SK-N-SH (cell line): ENCODE data around the gene SLC35D3. TPM values are rescaled to one million over a fixed set of nuclear protein-coding genes. Genes with fewer than 3 reads are reported as not detected.

ENCODE experiments used
- CTCF ChIA-PET: fragments of 300-600, 350-600 bp; formaldehyde crosslinking; extraction: SDS; loops from one replicate; lab custom pipeline; 2021; lab: Yijun Ruan, JAX
- POLR2A ChIA-PET: fragments of 350-600 bp; sonication (Branson Sonifier 250); formaldehyde crosslinking; extraction: SDS; loops from one replicate; lab custom pipeline; 2020; ENCODE audit warnings: antibody characterized with exemption, inconsistent platforms; lab: Yijun Ruan, JAX
- DNase-seq: peaks from one replicate; pipeline ENCODE4 v3.0.0; 2012
- H2AFZ ChIP-seq: fragments of 200-600 bp; sonication (generic); 2 replicates; pipeline ENCODE4 v1.8.1; 2016; ENCODE audit warnings: antibody characterized with exemption, mild to moderate bottlenecking, low read depth
- H3F3A ChIP-seq: fragments of 200-600 bp; sonication (generic); replicated peaks from 2 replicates; pipeline ENCODE3; 2016; ENCODE audit warnings: antibody characterized with exemption, mild to moderate bottlenecking; ENCODE audit not compliant: insufficient read depth
- H3K27ac ChIP-seq, 2 experiments: fragments of 200-500 bp in 1 of 2; fragments of 200-600 bp in 1 of 2; sonication (Bioruptor generic) in 1 of 2; sonication (generic), shearing (Covaris generic) in 1 of 2; 2 replicates each; pipeline versions ENCODE4 v1.5.1 to v1.6.1; 2014 to 2016; ENCODE audit warnings: low read depth in 2 of 2, inconsistent platforms in 1 of 2, low read length in 1 of 2, mild to moderate bottlenecking in 1 of 2, mixed read lengths in 1 of 2
- H3K27me3 ChIP-seq: fragments of 200-600 bp; sonication (generic), shearing (Covaris generic); 2 replicates; pipeline ENCODE4 v1.6.1; 2016; ENCODE audit warnings: mixed run types; ENCODE audit not compliant: insufficient read depth
- H3K36me3 ChIP-seq, 2 experiments: fragments of 200-500 bp in 1 of 2; fragments of 200-600 bp in 1 of 2; sonication (Bioruptor generic) in 1 of 2; sonication (generic) in 1 of 2; replicated peaks in 1 of 2; 2 replicates each; pipeline versions ENCODE3 to v1.5.1; 2014 to 2016; ENCODE audit warnings: low read length in 1 of 2, mild to moderate bottlenecking in 1 of 2; ENCODE audit not compliant: insufficient read depth in 2 of 2, control insufficient read depth in 1 of 2
- H3K4me1 ChIP-seq, 2 experiments: fragments of 200-500 bp in 1 of 2; fragments of 200-600 bp in 1 of 2; sonication (Bioruptor generic) in 1 of 2; sonication (generic), shearing (Covaris generic) in 1 of 2; 2 replicates each; pipeline versions ENCODE4 v1.5.1 to v1.6.1; 2014 to 2016; ENCODE audit warnings: low read depth in 1 of 2, low read length in 1 of 2, mixed run types in 1 of 2; ENCODE audit not compliant: insufficient read depth in 2 of 2, control insufficient read depth in 1 of 2
- H3K4me2 ChIP-seq: fragments of 200-600 bp; sonication (generic), shearing (Covaris generic); 2 replicates; pipeline ENCODE4 v1.6.1; 2017; ENCODE audit warnings: mixed run types
- H3K4me3 ChIP-seq, 2 experiments: fragments of 200-500 bp in 1 of 2; fragments of 200-600 bp in 1 of 2; sonication (Bioruptor generic) in 1 of 2; sonication (generic), shearing (Covaris generic) in 1 of 2; 2 replicates each; pipeline versions ENCODE4 v1.5.1 to v1.8.1; 2014 to 2016; ENCODE audit warnings: low read depth in 2 of 2, inconsistent platforms in 1 of 2, low read length in 1 of 2, mild to moderate bottlenecking in 1 of 2, mixed read lengths in 1 of 2, moderate library complexity in 1 of 2
- H3K79me2 ChIP-seq: fragments of 200-600 bp; sonication (generic); 2 replicates; pipeline ENCODE4 v1.8.1; 2017; ENCODE audit warnings: mild to moderate bottlenecking; ENCODE audit not compliant: insufficient read depth
- H3K9ac ChIP-seq: fragments of 200-600 bp; sonication (generic); 2 replicates; pipeline ENCODE4 v1.6.1; 2017; ENCODE audit warnings: mixed run types
- H3K9me2 ChIP-seq: fragments of 200-600 bp; sonication (generic); 2 replicates; pipeline ENCODE4 v1.6.1; 2017; ENCODE audit warnings: mixed run types
- H3K9me3 ChIP-seq: fragments of 200-600 bp; sonication (generic); 2 replicates; pipeline ENCODE4 v1.6.1; 2017; ENCODE audit warnings: mixed run types, mild to moderate bottlenecking, moderate library complexity
- H4K20me1 ChIP-seq: fragments of 200-600 bp; sonication (generic); 2 replicates; pipeline ENCODE4 v1.6.1; 2017; ENCODE audit warnings: mild to moderate bottlenecking, mixed run types; ENCODE audit not compliant: insufficient read depth
- ELF1 ChIP-seq: IDR thresholded peaks from 2 replicates; pipeline ENCODE4 v1.4.0; 2012
- EP300 ChIP-seq, 2 experiments: IDR thresholded peaks; 2 replicates each; pipeline versions ENCODE4 v1.4.0 to v1.6.1; 2012; ENCODE audit warnings: borderline replicate concordance in 1 of 2, low read depth in 1 of 2, low read length in 1 of 2
- EZH2phosphoT487 ChIP-seq: fragments of 200-600 bp; sonication (generic); IDR thresholded peaks from 2 replicates; pipeline ENCODE4 v1.6.1; 2017; ENCODE audit warnings: low read depth, mixed run types, mild to moderate bottlenecking, antibody characterized with exemption, moderate library complexity, borderline replicate concordance
- FOSL2 ChIP-seq: IDR thresholded peaks from 2 replicates; pipeline ENCODE4 v1.4.0; 2012; ENCODE audit warnings: low read depth, mild to moderate bottlenecking, moderate library complexity, borderline replicate concordance
- FOXJ3 ChIP-seq: sonication (generic); formaldehyde crosslinking; IDR thresholded peaks from 2 replicates; pipeline ENCODE4 v1.5.1; 2020; ENCODE audit warnings: mild to moderate bottlenecking, missing genetic modification reagents
- FOXM1 ChIP-seq: IDR thresholded peaks from 2 replicates; pipeline ENCODE4 v1.4.0; 2012; ENCODE audit warnings: low read depth, mild to moderate bottlenecking
- GABPA ChIP-seq: IDR thresholded peaks from 2 replicates; pipeline ENCODE4 v1.4.0; 2012; ENCODE audit warnings: low read depth, mild to moderate bottlenecking
- GATA2 ChIP-seq: sonication (generic); formaldehyde crosslinking; IDR thresholded peaks from 2 replicates; pipeline ENCODE4 v1.5.0; 2020; ENCODE audit warnings: mild to moderate bottlenecking, missing genetic modification reagents
- JUND ChIP-seq: IDR thresholded peaks from 2 replicates; pipeline ENCODE4 v1.4.0; 2012
- MXI1 ChIP-seq: IDR thresholded peaks from 2 replicates; pipeline ENCODE4 v1.6.1; 2012; ENCODE audit warnings: mild to moderate bottlenecking, low read depth, low read length, improper control_type of control experiment
- NRF1 ChIP-seq: IDR thresholded peaks from 2 replicates; pipeline ENCODE4 v1.6.1; 2012; ENCODE audit warnings: low read depth, mild to moderate bottlenecking, low read length
- PBX3 ChIP-seq: IDR thresholded peaks from 2 replicates; pipeline ENCODE4; 2012
- RCOR1 ChIP-seq: fragments of 150-350 bp; IDR thresholded peaks from 2 replicates; pipeline ENCODE4 v1.6.1; 2017; ENCODE audit warnings: antibody characterized with exemption, low read length
- REST ChIP-seq: IDR thresholded peaks from 2 replicates; pipeline ENCODE4 v1.6.1; 2012; ENCODE audit warnings: mild to moderate bottlenecking, low read depth, low read length, moderate library complexity
- SIN3A ChIP-seq: IDR thresholded peaks from 2 replicates; pipeline ENCODE4 v1.6.1; 2012; ENCODE audit warnings: low read depth, mild to moderate bottlenecking, low read length, moderate library complexity, borderline replicate concordance
- SMC3 ChIP-seq: IDR thresholded peaks from 2 replicates; pipeline ENCODE4 v1.6.1; 2012; ENCODE audit warnings: low read depth, low read length, improper control_type of control experiment
- TAF1 ChIP-seq: IDR thresholded peaks from 2 replicates; pipeline ENCODE4 v1.6.1; 2012; ENCODE audit warnings: low read depth, mild to moderate bottlenecking, low read length, moderate library complexity, borderline replicate concordance
- TEAD4 ChIP-seq: IDR thresholded peaks from 2 replicates; pipeline ENCODE4 v1.4.0; 2012; ENCODE audit warnings: mild to moderate bottlenecking, borderline replicate concordance; ENCODE audit not compliant: insufficient read depth
- ZBTB33 ChIP-seq: IDR thresholded peaks from 2 replicates; pipeline ENCODE4 v1.4.0; 2012; ENCODE audit warnings: low read depth, borderline replicate concordance
- WGBS: methylation state at CpG from one replicate; pipeline ENCODE4 v1.1.6; 2017; ENCODE audit warnings: low lambda C conversion rate; 5-methylcytosine and 5-hydroxymethylcytosine counted together
- polyA plus RNA-seq, 3 experiments: library from polyadenylated mRNA; depleted of rRNA; stranded (reverse); fragments of >200 nt; gene quantifications; 2 replicates each; pipeline ENCODE4 v1.2.3, GENCODE V29; 2012
- TF ChIP-seq, protein P1 (sequence below): IDR thresholded peaks from 2 replicates; pipeline ENCODE4 v1.4.0; 2012; ENCODE audit warnings: low read depth, borderline replicate concordance
- TF ChIP-seq, protein P2 (sequence below): fragments of 150-350 bp; IDR thresholded peaks from 2 replicates; pipeline ENCODE4 v1.6.1; 2016; ENCODE audit warnings: mild to moderate bottlenecking, low read depth, low read length

The SLC35D3 gene
- polyA plus RNA-seq, 1 of the 3 experiments (the other 2 are of a cell fraction), result 0.05 TPM

GRCh38 chr6:136958168-136958567 lies 36.1 kb downstream of the SLC35D3 start (continued):
- TF ChIP-seq REST (no peak), SIN3A (no peak)
- TF ChIP-seq, all 33 proteins: peak for 0

DNA sequence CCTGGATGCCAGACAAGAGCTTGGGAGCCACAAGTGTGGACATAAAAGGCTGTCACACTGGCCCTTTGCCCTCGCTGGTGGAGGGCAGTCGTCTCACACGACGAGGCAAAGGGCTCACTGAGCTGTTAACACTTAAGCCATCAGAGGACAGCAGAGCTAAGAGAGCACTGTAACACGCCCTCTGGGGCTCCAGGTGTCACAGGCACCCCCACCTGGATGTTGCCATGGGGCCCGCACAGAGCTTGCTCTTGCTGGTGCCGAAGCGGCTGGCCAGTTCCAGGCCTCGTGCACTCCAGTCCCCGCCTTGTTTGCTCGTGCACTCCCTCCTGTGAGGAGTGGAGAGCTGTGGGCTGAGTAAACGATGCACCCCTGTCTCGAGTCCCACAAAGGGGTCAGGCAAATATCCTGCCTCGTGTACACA lies 37.4 kb downstream of the SLC35D3 start:
- WGBS, result 64% methylated on average over 10 of the region's 14 CpGs
- Histone ChIP-seq H4K20me1 (no peaks in the 10 kb centered on the region), H3K4me1 (peaks cover 0 to 19% of the 10 kb centered on the region in 2 experiments; a peak in 3 of 4 replicates), H3K9me2 (no peaks in the 10 kb centered on the region), H2AFZ (no peak overlapping the region), H3K4me2 (no peak overlapping the region), H3K27me3 (no peaks in the 10 kb centered on the region), H3K79me2 (no peaks in the 10 kb centered on the region), H3F3A (no peaks in the 10 kb centered on the region), H3K9me3 (no peaks in the 10 kb centered on the region), H3K4me3 (no peak overlapping the region), H3K36me3 (no peaks in the 10 kb centered on the region), H3K9ac (no peak overlapping the region), H3K27ac (peak overlapping the region in 1 of 2 experiments; percentile 71; a peak in 2 of 4 replicates)
- CTCF ChIA-PET, result interaction anchor here (0.7 kb wide), 1 partner anchor 458 kb away, joined by 3 read pairs; no protein-coding TSS in a partner anchor
- DNase-seq, result peak; percentile 36
- TF ChIP-seq FOXJ3 (no peak), GATA2 (no peak), ELF1 (no peak), TAF1 (no peak), PBX3 (no peak), ZBTB33 (no peak), EZH2phosphoT487 (no peak), TEAD4 (no peak), JUND (no peak), SMC3 (no peak), RCOR1 (no peak), GABPA (no peak), FOSL2 (no peak), MXI1 (no peak), FOXM1 (no peak), EP300 (IDR thresholded peaks at IDR 0.05; ENCODE audit: borderline replicate concordance in 1 of 2, low read depth in 1 of 2, low read length in 1 of 2) (no peak), NRF1 (no peak)
- TF ChIP-seq, protein P1, sequence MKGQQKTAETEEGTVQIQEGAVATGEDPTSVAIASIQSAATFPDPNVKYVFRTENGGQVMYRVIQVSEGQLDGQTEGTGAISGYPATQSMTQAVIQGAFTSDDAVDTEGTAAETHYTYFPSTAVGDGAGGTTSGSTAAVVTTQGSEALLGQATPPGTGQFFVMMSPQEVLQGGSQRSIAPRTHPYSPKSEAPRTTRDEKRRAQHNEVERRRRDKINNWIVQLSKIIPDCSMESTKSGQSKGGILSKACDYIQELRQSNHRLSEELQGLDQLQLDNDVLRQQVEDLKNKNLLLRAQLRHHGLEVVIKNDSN, result no peak
- TF ChIP-seq, protein P2, sequence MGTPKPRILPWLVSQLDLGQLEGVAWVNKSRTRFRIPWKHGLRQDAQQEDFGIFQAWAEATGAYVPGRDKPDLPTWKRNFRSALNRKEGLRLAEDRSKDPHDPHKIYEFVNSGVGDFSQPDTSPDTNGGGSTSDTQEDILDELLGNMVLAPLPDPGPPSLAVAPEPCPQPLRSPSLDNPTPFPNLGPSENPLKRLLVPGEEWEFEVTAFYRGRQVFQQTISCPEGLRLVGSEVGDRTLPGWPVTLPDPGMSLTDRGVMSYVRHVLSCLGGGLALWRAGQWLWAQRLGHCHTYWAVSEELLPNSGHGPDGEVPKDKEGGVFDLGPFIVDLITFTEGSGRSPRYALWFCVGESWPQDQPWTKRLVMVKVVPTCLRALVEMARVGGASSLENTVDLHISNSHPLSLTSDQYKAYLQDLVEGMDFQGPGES, result no peak
- POLR2A ChIA-PET, result interaction anchor here (0.7 to 2.2 kb wide), 5 partner anchors 10 to 102 kb away, joined by 3 to 8 read pairs (median 6); partner anchors contain the start of gene SLC35D3
